IMR-90 (cell line): ENCODE measurements around the gene POFUT2. TPM values are rescaled to one million over a fixed set of nuclear protein-coding genes. Genes with fewer than 3 reads are reported as not detected.

Experiments
- ATAC-seq: fragments of 200-7000 bp; cut with Tn5 transposase; 2 replicates; pipeline ENCODE4 v1.9.1; 2020; ENCODE audit warnings: low read depth, mild to moderate bottlenecking, moderate library complexity
- BruUV-seq: library from RNA; stranded (reverse); fragments of 400-500 nt; replicated peaks from 2 replicates; lab custom pipeline; 2021; lab: Mats Ljungman, UMichigan
- CTCF ChIA-PET: fragments of 300-600 bp; formaldehyde crosslinking; extraction: SDS; loops from one replicate; lab custom pipeline; 2021; ENCODE audit warnings: antibody characterized with exemption; lab: Yijun Ruan, JAX
- POLR2A ChIA-PET: fragments of 300-600 bp; sonication (Branson Sonifier 250); formaldehyde crosslinking; loops from one replicate; lab custom pipeline; 2022; ENCODE audit warnings: antibody characterized with exemption; ENCODE audit not compliant: unreplicated experiment; lab: Charles Lee
- DNase-seq: peaks from one replicate; pipeline ENCODE4 v3.0.0; 2013
- H2AFZ ChIP-seq: replicated peaks from 2 replicates; pipeline ENCODE3; 2013; ENCODE audit warnings: low read length, mild to moderate bottlenecking; ENCODE audit not compliant: poor library complexity
- H2AK5ac ChIP-seq: 2 replicates; pipeline ENCODE4 v1.6.1; 2013; ENCODE audit warnings: low read depth, low read length, inconsistent platforms
- H2AK9ac ChIP-seq: replicated peaks from 2 replicates; pipeline ENCODE3; 2013; ENCODE audit warnings: mild to moderate bottlenecking, low read depth, low read length, moderate library complexity; ENCODE audit not compliant: poor library complexity
- H2BK120ac ChIP-seq: 2 replicates; pipeline ENCODE4 v1.6.1; 2013; ENCODE audit warnings: low read depth, low read length, inconsistent platforms
- H2BK15ac ChIP-seq: 3 replicates; pipeline ENCODE4 v1.6.1; 2013; ENCODE audit warnings: low read depth, low read length, inconsistent platforms
- H2BK20ac ChIP-seq: 2 replicates; pipeline ENCODE4 v1.6.1; 2013; ENCODE audit warnings: low read depth, mild to moderate bottlenecking, inconsistent platforms, low read length, moderate library complexity
- H2BK5ac ChIP-seq: 2 replicates; pipeline ENCODE4 v1.6.1; 2013; ENCODE audit warnings: mild to moderate bottlenecking, low read depth, low read length, inconsistent platforms; ENCODE audit not compliant: poor library complexity, severe bottlenecking
- H3K14ac ChIP-seq: replicated peaks from 2 replicates; pipeline ENCODE4 v1.6.1; 2013; ENCODE audit warnings: low read depth, low read length, inconsistent platforms
- H3K18ac ChIP-seq: 2 replicates; pipeline ENCODE4 v1.6.1; 2013; ENCODE audit warnings: low read depth, low read length, control low read depth
- H3K23ac ChIP-seq: 2 replicates; pipeline ENCODE4 v1.6.1; 2013; ENCODE audit warnings: low read depth, low read length, inconsistent platforms
- H3K27ac ChIP-seq: 2 replicates; pipeline ENCODE4 v1.5.1; 2013; ENCODE audit warnings: mild to moderate bottlenecking, control low read depth, low read length; ENCODE audit not compliant: insufficient read depth
- H3K27me3 ChIP-seq: 2 replicates; pipeline ENCODE4 v1.6.1; 2013; ENCODE audit warnings: low read length; ENCODE audit not compliant: control insufficient read depth, insufficient read depth
- H3K36me3 ChIP-seq: 2 replicates; pipeline ENCODE4 v1.6.1; 2013; ENCODE audit warnings: low read length, mixed read lengths; ENCODE audit not compliant: control insufficient read depth, insufficient read depth
- H3K4ac ChIP-seq: 2 replicates; pipeline ENCODE4 v1.6.1; 2013; ENCODE audit warnings: low read depth, low read length, inconsistent platforms
- H3K4me1 ChIP-seq: 2 replicates; pipeline ENCODE4 v1.6.1; 2013; ENCODE audit warnings: low read length, mixed read lengths; ENCODE audit not compliant: control insufficient read depth, insufficient read depth
- H3K4me2 ChIP-seq: 2 replicates; pipeline ENCODE4 v1.6.1; 2013; ENCODE audit warnings: low read depth, mild to moderate bottlenecking, control low read depth, low read length, moderate library complexity
- H3K4me3 ChIP-seq: 2 replicates; pipeline ENCODE4 v1.5.1; 2013; ENCODE audit warnings: low read depth, mild to moderate bottlenecking, control low read depth, low read length, moderate library complexity; ENCODE audit not compliant: insufficient read depth
- H3K56ac ChIP-seq: 2 replicates; pipeline ENCODE4 v1.6.1; 2013; ENCODE audit warnings: low read length, inconsistent platforms; ENCODE audit not compliant: insufficient read depth; ENCODE audit errors: extremely low read depth
- H3K79me1 ChIP-seq, 2 experiments: 2 replicates each; pipeline ENCODE4 v1.6.1; 2013; ENCODE audit warnings: low read length in 2 of 2, inconsistent platforms in 1 of 2, low read depth in 1 of 2
- H3K9ac ChIP-seq: 2 replicates; pipeline ENCODE4 v1.6.1; 2013; ENCODE audit warnings: low read depth, low read length, control low read depth
- H3K9me1 ChIP-seq: 2 replicates; pipeline ENCODE4 v1.6.1; 2013; ENCODE audit warnings: low read length, inconsistent platforms; ENCODE audit not compliant: insufficient read depth
- H3K9me3 ChIP-seq: 2 replicates; pipeline ENCODE4 v1.6.1; 2013; ENCODE audit warnings: low read length; ENCODE audit not compliant: control insufficient read depth, insufficient read depth
- H4K20me1 ChIP-seq: 2 replicates; pipeline ENCODE4 v1.6.1; 2013; ENCODE audit warnings: low read length, inconsistent platforms; ENCODE audit not compliant: insufficient read depth
- H4K5ac ChIP-seq: 2 replicates; pipeline ENCODE4 v1.6.1; 2013; ENCODE audit warnings: mild to moderate bottlenecking, low read depth, low read length, control low read depth
- H4K8ac ChIP-seq, 2 experiments: 2 replicates each; pipeline ENCODE4 v1.6.1; 2013; ENCODE audit warnings: low read depth in 2 of 2, low read length in 2 of 2, control low read depth in 1 of 2, inconsistent platforms in 1 of 2
- H4K91ac ChIP-seq: 2 replicates; pipeline ENCODE4 v1.6.1; 2013; ENCODE audit warnings: low read depth, low read length, inconsistent platforms; ENCODE audit not compliant: insufficient read depth
- BHLHE40 ChIP-seq: fragments of 150-350 bp; IDR thresholded peaks from 2 replicates; pipeline ENCODE4 v1.6.1; 2016; ENCODE audit warnings: mild to moderate bottlenecking, low read depth, low read length
- FOS ChIP-seq: fragments of 150-350 bp; IDR thresholded peaks from 2 replicates; pipeline ENCODE4 v1.6.1; 2016; ENCODE audit warnings: low read depth, low read length
- MAFK ChIP-seq: IDR thresholded peaks from 2 replicates; pipeline ENCODE4 v1.6.1; 2012; ENCODE audit warnings: low read depth, low read length, improper control_type of control experiment
- RAD21 ChIP-seq: IDR thresholded peaks from 2 replicates; pipeline ENCODE4 v1.6.1; 2012; ENCODE audit warnings: low read length, improper control_type of control experiment
- RFX5 ChIP-seq: IDR thresholded peaks from 2 replicates; pipeline ENCODE4 v1.8.0; 2012; ENCODE audit warnings: low read depth, mild to moderate bottlenecking, low read length, moderate library complexity
- WGBS, 2 experiments: methylation state at CpG; one replicate each; pipeline versions ENCODE4 v1.1.5 to v1.1.7; 2013; ENCODE audit warnings: missing lambda C conversion rate in 2 of 2; ENCODE audit not compliant: insufficient read length in 1 of 2; ENCODE audit errors: extremely low coverage in 2 of 2; 5-methylcytosine and 5-hydroxymethylcytosine counted together
- dilution Hi-C: fragments of 300-500 bp; cut with HindIII; formaldehyde crosslinking; loops from one replicate; pipeline ENCODE4 v1.14.3; 2018; ENCODE audit warnings: low sequenced_read_pairs; ENCODE audit not compliant: unreplicated experiment
- in situ Hi-C: fragments of 300-500 bp; cut with MboI; formaldehyde crosslinking; loops from 3 replicates; pipeline ENCODE4 v1.14.3; 2019; ENCODE audit warnings: low sequenced_read_pairs, inconsistent platforms, mixed read lengths
- intact Hi-C: fragments of 100-400 bp; cut with micrococcal nuclease; formaldehyde crosslinking; loops from 2 replicates; pipeline ENCODE4 v1.10.0; 2022
- polyA plus RNA-seq, 3 experiments: library from polyadenylated mRNA; depleted of rRNA; stranded (reverse); fragments of >200 nt; gene quantifications; 2 replicates each; pipeline ENCODE4 v1.2.3, GENCODE V29; 2012; ENCODE audit warnings: low replicate concordance in 1 of 3
- total RNA-seq: library from RNA; depleted of rRNA; stranded (reverse); fragments of >200 nt; gene quantifications from 2 replicates; pipeline ENCODE4 v1.2.3, GENCODE V29; 2012
- TF ChIP-seq, protein P1 (sequence below): fragments of 150-350 bp; IDR thresholded peaks from 2 replicates; pipeline ENCODE4 v1.6.1; 2016; ENCODE audit warnings: low read depth, mild to moderate bottlenecking, low read length, moderate library complexity, borderline replicate concordance

POFUT2 gene
- total and polyA plus RNA-seq, 2 of the 4 experiments (the other 2 are of a cell fraction) = 18.8 to 59.3 TPM

DNA sequence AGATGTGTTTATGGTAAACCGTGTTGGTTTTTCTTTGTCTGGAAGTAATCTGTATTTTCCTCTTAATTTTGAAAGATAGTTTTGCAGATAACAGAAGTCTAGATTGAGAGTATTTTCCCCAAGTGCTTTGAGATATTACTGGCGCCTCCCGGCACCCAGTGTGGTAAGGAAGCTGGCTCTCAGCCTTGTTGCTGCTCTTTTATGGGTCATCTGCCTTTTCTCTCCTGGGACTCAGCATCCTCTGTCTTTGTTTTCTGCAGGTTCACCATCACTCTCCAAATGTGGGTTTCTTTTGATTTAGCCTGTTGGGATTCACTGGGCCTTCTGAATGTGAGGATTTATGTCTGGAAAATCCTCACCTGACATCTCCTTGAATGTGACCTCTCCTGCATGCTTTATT is 37.4 kb downstream of the POFUT2 start:
- DNase-seq (no peak), ATAC-seq (no peak)
- Histone ChIP-seq H3K4me1 (peaks cover 4% of the 10 kb centered on the region), H3K56ac (no peak overlapping the region), H3K4me3 (no peak overlapping the region), H4K20me1 (no peaks in the 10 kb centered on the region), H2AK9ac (no peak overlapping the region), H2AK5ac (no peak overlapping the region), H3K79me1 (no peaks in the 10 kb centered on the region), H2BK5ac (no peak overlapping the region), H3K23ac (no peak overlapping the region), H4K8ac (no peak overlapping the region), H2BK20ac (no peak overlapping the region), H4K5ac (no peak overlapping the region), H3K4ac (no peak overlapping the region), H2AFZ (no peak overlapping the region), H2BK15ac (no peak overlapping the region), H3K27ac (no peak overlapping the region), H3K27me3 (peaks cover 33% of the 10 kb centered on the region), H3K18ac (no peak overlapping the region), H3K14ac (no peak overlapping the region), H3K9ac (no peak overlapping the region), H3K9me3 (peaks cover 12% of the 10 kb centered on the region), H3K9me1 (no peaks in the 10 kb centered on the region), H3K36me3 (no peaks in the 10 kb centered on the region), H2BK120ac (no peak overlapping the region), H3K4me2 (no peak overlapping the region), H4K91ac (no peak overlapping the region)
- no TSS peak for BruUV-seq
- POLR2A ChIA-PET = no interaction called here
- intact Hi-C loops = no loop called here
- dilution Hi-C loops = no loop called here
- in situ Hi-C loops = no loop called here
- TF ChIP-seq FOS (no peak), RFX5 (no peak), RAD21 (no peak), BHLHE40 (no peak), MAFK (no peak)
- TF ChIP-seq, protein P1, sequence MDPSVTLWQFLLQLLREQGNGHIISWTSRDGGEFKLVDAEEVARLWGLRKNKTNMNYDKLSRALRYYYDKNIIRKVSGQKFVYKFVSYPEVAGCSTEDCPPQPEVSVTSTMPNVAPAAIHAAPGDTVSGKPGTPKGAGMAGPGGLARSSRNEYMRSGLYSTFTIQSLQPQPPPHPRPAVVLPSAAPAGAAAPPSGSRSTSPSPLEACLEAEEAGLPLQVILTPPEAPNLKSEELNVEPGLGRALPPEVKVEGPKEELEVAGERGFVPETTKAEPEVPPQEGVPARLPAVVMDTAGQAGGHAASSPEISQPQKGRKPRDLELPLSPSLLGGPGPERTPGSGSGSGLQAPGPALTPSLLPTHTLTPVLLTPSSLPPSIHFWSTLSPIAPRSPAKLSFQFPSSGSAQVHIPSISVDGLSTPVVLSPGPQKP = no peak
- WGBS, 2 experiments = 100% methylated on average over 2 of the region's 3 CpGs; no CpG with 5 or more reads in 1 of the 2 experiments
- CTCF ChIA-PET = no interaction called here
